Measurements from ENCODE around the gene CNPY3.

The CNPY3 gene

DNA sequence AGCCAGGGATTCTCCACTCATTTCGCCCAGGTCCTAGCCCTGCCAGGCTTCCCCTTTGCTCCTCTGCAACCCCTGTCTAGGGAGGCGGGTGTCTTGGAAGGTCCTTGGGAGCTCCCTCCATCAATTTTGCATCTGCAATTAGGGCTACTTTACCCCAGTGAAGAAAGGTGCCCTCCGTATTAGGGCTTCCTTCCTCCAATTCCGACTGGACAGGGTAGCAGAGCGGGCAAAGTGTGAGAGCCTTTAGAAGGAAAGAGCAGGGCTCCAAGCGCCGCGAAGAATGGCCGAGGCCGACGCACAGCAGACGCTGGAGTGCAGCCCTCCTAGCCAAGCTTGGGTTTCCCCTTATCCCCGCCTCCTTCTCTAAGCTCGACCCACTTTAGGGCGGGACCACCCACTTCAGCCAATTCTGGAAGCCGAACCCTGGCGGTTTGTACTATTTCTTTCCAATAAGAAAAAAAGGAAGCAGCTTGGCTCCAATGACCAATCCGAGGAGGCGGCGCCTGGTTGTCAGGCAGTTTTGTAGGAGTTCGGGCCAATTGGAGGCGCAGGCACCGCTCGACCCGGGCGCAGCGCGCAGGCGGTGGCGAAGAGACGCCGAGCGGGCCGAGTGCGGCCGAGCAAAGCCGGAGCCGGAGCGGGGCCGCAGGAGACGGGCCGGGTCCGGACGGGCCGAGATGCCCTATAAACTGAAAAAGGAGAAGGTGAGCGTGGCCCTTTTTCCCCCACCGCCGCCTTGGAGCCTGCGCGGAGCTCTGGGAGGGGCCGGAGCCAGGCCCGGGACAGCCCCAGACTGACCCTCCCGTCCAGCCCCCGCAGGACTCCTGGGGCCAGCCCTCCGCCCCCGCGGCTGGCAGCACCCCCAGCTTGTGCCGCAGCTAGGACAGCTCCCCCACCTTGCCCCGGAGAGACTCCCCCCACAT is 55.0 kb downstream of the CNPY3 start, which contains the start of gene PPP2R5D:
PPP2R5D (plus strand) TSS at position 570 of the 923 bp plus-strand sequence; CDS start at position 678, 108 bp downstream.
- Histone ChIP-seq H3K36me3 (ENCODE audit: insufficient read depth, low read length) (peaks cover 19% of the 10 kb centered on the region), H3K27ac (ENCODE audit: low read length) (peak within 1 kb of the TSS; percentile 94), H3K9ac (ENCODE audit: low read depth, low read length) (peak within 1 kb of the TSS; percentile 86), H3K4me2 (ENCODE audit: insufficient read depth, low read length) (peak within 1 kb of the TSS; percentile 90), H3K79me2 (ENCODE audit: insufficient read depth, low read length) (peaks cover 60% of the 10 kb centered on the region), H3K27me3 (ENCODE audit: insufficient read depth, low read length, poor library complexity) (no peaks in the 10 kb centered on the region), H3K4me3 (ENCODE audit: low read depth in 1 of 2, low read length in 2 of 2) (peak within 1 kb of the TSS; percentile 57 to 74), H3K4me1 (ENCODE audit: insufficient read depth, low read length) (peaks cover 56% of the 10 kb centered on the region), H3K9me3 (ENCODE audit: insufficient read depth, low read length, severe bottlenecking) (no peaks in the 10 kb centered on the region), H2AFZ (ENCODE audit: low read depth, low read length) (peak within 1 kb of the TSS; percentile 98), H4K20me1 (ENCODE audit: insufficient read depth, low read length) (peaks cover 12% of the 10 kb centered on the region; the same call in 1 of the 2 replicates)
- DNase-seq (peak; percentile 99), ATAC-seq (ENCODE audit: insufficient read depth, low read depth) (peak; percentile 94)
- TF ChIP-seq, protein P1, sequence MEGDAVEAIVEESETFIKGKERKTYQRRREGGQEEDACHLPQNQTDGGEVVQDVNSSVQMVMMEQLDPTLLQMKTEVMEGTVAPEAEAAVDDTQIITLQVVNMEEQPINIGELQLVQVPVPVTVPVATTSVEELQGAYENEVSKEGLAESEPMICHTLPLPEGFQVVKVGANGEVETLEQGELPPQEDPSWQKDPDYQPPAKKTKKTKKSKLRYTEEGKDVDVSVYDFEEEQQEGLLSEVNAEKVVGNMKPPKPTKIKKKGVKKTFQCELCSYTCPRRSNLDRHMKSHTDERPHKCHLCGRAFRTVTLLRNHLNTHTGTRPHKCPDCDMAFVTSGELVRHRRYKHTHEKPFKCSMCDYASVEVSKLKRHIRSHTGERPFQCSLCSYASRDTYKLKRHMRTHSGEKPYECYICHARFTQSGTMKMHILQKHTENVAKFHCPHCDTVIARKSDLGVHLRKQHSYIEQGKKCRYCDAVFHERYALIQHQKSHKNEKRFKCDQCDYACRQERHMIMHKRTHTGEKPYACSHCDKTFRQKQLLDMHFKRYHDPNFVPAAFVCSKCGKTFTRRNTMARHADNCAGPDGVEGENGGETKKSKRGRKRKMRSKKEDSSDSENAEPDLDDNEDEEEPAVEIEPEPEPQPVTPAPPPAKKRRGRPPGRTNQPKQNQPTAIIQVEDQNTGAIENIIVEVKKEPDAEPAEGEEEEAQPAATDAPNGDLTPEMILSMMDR (IDR thresholded peaks at IDR 0.05; ENCODE audit: borderline replicate concordance, extremely low read depth, low read length, poor library complexity, severe bottlenecking) = no peak
- no peak for TF ChIP-seq EZH2 (IDR thresholded peaks at IDR 0.05; ENCODE audit: borderline replicate concordance, low read depth, low read length, severe bottlenecking)

DNA sequence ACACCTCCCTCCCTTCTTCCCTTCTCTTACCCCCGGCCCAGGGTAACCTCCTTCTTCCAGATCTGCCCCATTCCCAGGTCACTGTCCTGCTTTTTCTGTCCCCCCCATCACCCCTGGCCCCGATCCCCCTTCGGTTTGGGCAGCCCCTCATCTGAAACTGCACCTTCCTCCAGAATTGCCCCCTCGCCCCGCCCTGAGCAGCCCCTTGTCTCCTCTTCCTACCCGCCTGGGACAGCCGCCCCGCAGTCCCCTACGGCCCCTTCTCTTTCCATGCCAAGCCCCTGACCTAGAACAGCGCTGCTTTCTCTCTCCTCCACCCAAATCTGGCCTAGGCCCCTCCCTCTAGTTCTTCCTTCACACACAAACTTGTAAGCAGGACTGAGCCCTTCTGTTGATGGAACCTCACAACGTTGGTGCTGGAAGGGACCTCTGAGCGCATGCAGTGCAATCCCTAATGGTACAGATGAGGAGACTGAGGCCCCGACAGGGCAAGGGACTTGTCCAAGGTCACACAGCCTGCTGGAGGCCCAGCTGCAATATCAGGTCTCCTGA is 55.7 kb downstream of the CNPY3 start:
- H3K4me2 ChIP-seq (ENCODE audit: insufficient read depth, low read length) = peak overlapping the region; percentile 81
- ATAC-seq (ENCODE audit: insufficient read depth, low read depth) = peak; percentile 7; the same call in 2 of the 3 replicates
- H3K9me3 ChIP-seq (ENCODE audit: insufficient read depth, low read length, severe bottlenecking) = no peaks in the 10 kb centered on the region
- H2AFZ ChIP-seq (ENCODE audit: low read depth, low read length) = peak overlapping the region; percentile 65
- peak overlapping the region; percentile 86 for H3K9ac ChIP-seq (ENCODE audit: low read depth, low read length)
- peaks cover 49% of the 10 kb centered on the region for H3K4me1 ChIP-seq (ENCODE audit: insufficient read depth, low read length)
- H3K4me3 ChIP-seq (ENCODE audit: low read depth in 1 of 2, low read length in 2 of 2) = peak overlapping the region; percentile 57 to 74; a peak in 3 of 4 replicates
- peaks cover 59% of the 10 kb centered on the region for H3K79me2 ChIP-seq (ENCODE audit: insufficient read depth, low read length)
- H3K27me3 ChIP-seq (ENCODE audit: insufficient read depth, low read length, poor library complexity) = no peaks in the 10 kb centered on the region
- H3K36me3 ChIP-seq (ENCODE audit: insufficient read depth, low read length) = peaks cover 26% of the 10 kb centered on the region
- peaks cover 12% of the 10 kb centered on the region; the same call in 1 of the 2 replicates for H4K20me1 ChIP-seq (ENCODE audit: insufficient read depth, low read length)
- peak overlapping the region; percentile 75 for H3K27ac ChIP-seq (ENCODE audit: low read length)
- peak; percentile 48 for DNase-seq
- TF ChIP-seq EZH2 (IDR thresholded peaks at IDR 0.05; ENCODE audit: borderline replicate concordance, low read depth, low read length, severe bottlenecking) = no peak
- TF ChIP-seq, protein P1 (IDR thresholded peaks at IDR 0.05; ENCODE audit: borderline replicate concordance, extremely low read depth, low read length, poor library complexity, severe bottlenecking) = no peak

DNA sequence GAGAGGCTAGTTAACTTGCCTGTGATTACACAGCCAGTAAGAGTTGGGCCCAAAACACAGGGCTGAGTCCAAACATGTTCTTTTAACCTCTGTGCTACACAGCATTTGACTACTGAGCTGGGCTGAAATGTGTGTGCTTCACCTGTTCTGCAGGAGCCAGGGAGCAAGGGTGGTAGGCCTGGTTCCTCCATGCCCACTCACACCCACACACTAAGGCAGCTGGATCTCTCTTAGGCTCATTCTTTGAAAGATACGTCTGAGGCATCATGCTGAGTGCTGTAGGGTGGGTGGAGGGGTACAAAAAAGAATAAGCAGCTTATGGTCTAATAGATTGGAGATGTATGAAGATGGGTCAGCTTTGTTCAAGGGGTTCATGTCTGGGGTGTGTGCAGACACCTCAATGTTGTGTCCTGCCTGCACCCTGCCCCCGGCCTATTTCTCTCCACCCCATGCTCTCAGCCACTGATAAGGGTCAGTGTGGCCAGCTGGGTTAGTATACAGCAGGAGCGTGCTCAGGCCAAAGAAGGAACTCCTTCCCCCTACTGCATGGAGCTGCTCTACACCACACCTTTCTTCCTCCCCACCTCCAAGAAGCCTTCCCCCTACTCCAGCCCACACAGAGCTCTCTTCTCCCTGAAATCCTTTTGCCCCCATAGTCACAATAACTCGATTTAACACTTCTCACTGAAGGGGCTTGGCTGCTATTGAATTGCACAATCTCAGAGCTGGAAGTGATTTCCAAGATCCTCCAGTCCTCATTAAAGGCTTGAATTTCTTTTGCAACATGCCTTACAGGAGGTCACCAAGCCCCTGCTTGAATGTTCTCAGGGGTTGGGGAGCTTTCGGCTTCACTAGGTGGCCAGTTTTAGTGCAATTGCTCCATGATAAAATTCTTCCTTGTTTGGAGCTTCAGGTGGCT is 58.5 kb downstream of the CNPY3 start:
- 0 out of 2 replicates have a peak overlapping the region, but pooled peaks have one; percentile 81 for H3K4me2 ChIP-seq (ENCODE audit: insufficient read depth, low read length)
- DNase-seq (no peak), ATAC-seq (ENCODE audit: insufficient read depth, low read depth) (no peak)
- peaks cover 43% of the 10 kb centered on the region for H3K36me3 ChIP-seq (ENCODE audit: insufficient read depth, low read length)
- H3K79me2 ChIP-seq (ENCODE audit: insufficient read depth, low read length) = peaks cover 75% of the 10 kb centered on the region
- H3K27me3 ChIP-seq (ENCODE audit: insufficient read depth, low read length, poor library complexity) = no peaks in the 10 kb centered on the region
- H4K20me1 ChIP-seq (ENCODE audit: insufficient read depth, low read length) = peaks cover 12% of the 10 kb centered on the region; the same call in 1 of the 2 replicates
- no peak overlapping the region for H2AFZ ChIP-seq (ENCODE audit: low read depth, low read length)
- no peak overlapping the region for H3K27ac ChIP-seq (ENCODE audit: low read length)
- no peaks in the 10 kb centered on the region for H3K9me3 ChIP-seq (ENCODE audit: insufficient read depth, low read length, severe bottlenecking)
- 0 out of 2 replicates have a peak overlapping the region, but pooled peaks have one; percentile 0 for H3K9ac ChIP-seq (ENCODE audit: low read depth, low read length)
- TF ChIP-seq EZH2 (IDR thresholded peaks at IDR 0.05; ENCODE audit: borderline replicate concordance, low read depth, low read length, severe bottlenecking) = no peak
- TF ChIP-seq, protein P1 (IDR thresholded peaks at IDR 0.05; ENCODE audit: borderline replicate concordance, extremely low read depth, low read length, poor library complexity, severe bottlenecking) = no peak
- no peak overlapping the region for H3K4me3 ChIP-seq (ENCODE audit: low read depth in 1 of 2, low read length in 2 of 2)
- H3K4me1 ChIP-seq (ENCODE audit: insufficient read depth, low read length) = peaks cover 45% of the 10 kb centered on the region
